GM23248 (cell line): ENCODE data around the gene FAM110A. TPM values are rescaled to one million over a fixed set of nuclear protein-coding genes. Genes with fewer than 3 reads are reported as not detected.

Experiments used
- DNase-seq: peaks from one replicate; pipeline ENCODE4 v3.0.0-alpha.2; 2015
- H2AFZ ChIP-seq: fragments of 200-600 bp; sonication (generic); 2 replicates; pipeline ENCODE4 v1.6.1; 2016; ENCODE audit warnings: antibody characterized with exemption
- H3F3A ChIP-seq: fragments of 200-600 bp; sonication (generic); 2 replicates; pipeline ENCODE4 v1.6.1; 2016; ENCODE audit warnings: mild to moderate bottlenecking, antibody characterized with exemption, mixed run types; ENCODE audit not compliant: insufficient read depth
- H3K27ac ChIP-seq: fragments of 200-600 bp; sonication (generic); 2 replicates; pipeline ENCODE4 v1.5.1; 2016; ENCODE audit warnings: mild to moderate bottlenecking
- H3K27me3 ChIP-seq: fragments of 200-600 bp; sonication (generic); replicated peaks from 2 replicates; pipeline ENCODE4 v1.6.1; 2016; ENCODE audit warnings: mild to moderate bottlenecking; ENCODE audit not compliant: insufficient read depth
- H3K36me3 ChIP-seq: fragments of 200-600 bp; sonication (generic); 2 replicates; pipeline ENCODE4 v1.6.1; 2016; ENCODE audit warnings: low read depth, mild to moderate bottlenecking
- H3K4me1 ChIP-seq: fragments of 200-600 bp; sonication (generic); 2 replicates; pipeline ENCODE4 v1.6.1; 2016; ENCODE audit warnings: mild to moderate bottlenecking; ENCODE audit not compliant: insufficient read depth
- H3K4me2 ChIP-seq: fragments of 200-600 bp; sonication (generic); one replicate; pipeline ENCODE4 v1.6.1; 2016; ENCODE audit warnings: mild to moderate bottlenecking; ENCODE audit not compliant: unreplicated experiment
- H3K4me3 ChIP-seq: fragments of 200-600 bp; sonication (generic); 2 replicates; pipeline ENCODE4 v1.5.1; 2016; ENCODE audit warnings: mild to moderate bottlenecking
- H3K79me2 ChIP-seq: fragments of 200-600 bp; sonication (generic); 2 replicates; pipeline ENCODE4 v1.6.1; 2016; ENCODE audit warnings: mild to moderate bottlenecking; ENCODE audit not compliant: insufficient read depth
- H3K9ac ChIP-seq: fragments of 200-600 bp; sonication (generic); 2 replicates; pipeline ENCODE4 v1.6.1; 2016; ENCODE audit warnings: mild to moderate bottlenecking
- H3K9me2 ChIP-seq: fragments of 200-600 bp; sonication (generic); 2 replicates; pipeline ENCODE4 v1.6.1; 2016; ENCODE audit warnings: mixed run types, mild to moderate bottlenecking, moderate library complexity; ENCODE audit not compliant: insufficient read depth
- H3K9me3 ChIP-seq: fragments of 200-600 bp; sonication (generic); one replicate; pipeline ENCODE4 v1.6.1; 2017; ENCODE audit warnings: low read depth
- H4K20me1 ChIP-seq: fragments of 200-600 bp; sonication (generic); 2 replicates; pipeline ENCODE4 v1.6.0; 2016; ENCODE audit not compliant: insufficient read depth
- EZH2 ChIP-seq: fragments of 200-600 bp; sonication (generic); IDR thresholded peaks from 2 replicates; pipeline ENCODE4 v1.6.1; 2018; ENCODE audit warnings: antibody characterized with exemption, mild to moderate bottlenecking; ENCODE audit not compliant: insufficient read depth, poor library complexity, severe bottlenecking
- EZH2phosphoT487 ChIP-seq: fragments of 200-600 bp; sonication (generic); IDR thresholded peaks from 2 replicates; pipeline ENCODE4 v1.6.1; 2018; ENCODE audit warnings: antibody characterized with exemption, moderate library complexity, mild to moderate bottlenecking, low read depth; ENCODE audit not compliant: insufficient read depth
- WGBS, 2 experiments: methylation state at CpG; one replicate each; pipeline ENCODE4 v1.1.6; 2015 to 2017; ENCODE audit warnings: low lambda C conversion rate in 2 of 2, low coverage in 1 of 2; ENCODE audit errors: missing lambda C conversion rate in 2 of 2; 5-methylcytosine and 5-hydroxymethylcytosine counted together
- in situ Hi-C: fragments of 300-500 bp; cut with MboI; formaldehyde crosslinking; loops from 2 replicates; pipeline ENCODE4 v1.15.0; 2020
- polyA plus RNA-seq: library from polyadenylated mRNA; unstranded; fragments of >200 nt; fragmentation: Nextera tagmentation; extraction: Ambion mirVana; gene quantifications from 2 replicates; pipeline ENCODE4 v1.2.1, GENCODE V29; 2016
- total RNA-seq: library from RNA; depleted of rRNA; stranded (reverse); fragments of >200 nt; shearing (Covaris generic); gene quantifications from 2 replicates; pipeline ENCODE4 v1.2.3, GENCODE V29; 2014

FAM110A gene
- total and polyA plus RNA-seq, 2 experiments from 2014 or later: 2.6 to 3.8 TPM

GRCh38 chr20:829551-829950 lies 4.0 kb upstream of the FAM110A start:
- peaks cover 17% of the 10 kb centered on the region for H3K4me1 ChIP-seq
- 0 out of 2 replicates have a peak overlapping the region, but pooled peaks have one; percentile 17 for H3K4me3 ChIP-seq
- TF ChIP-seq EZH2phosphoT487: no peak
- no peak for TF ChIP-seq EZH2
- WGBS, 2 experiments: 93 to 96% methylated on average over 2 of the region's 2 CpGs
- DNase-seq: peak; percentile 57
- no peaks in the 10 kb centered on the region for H3K79me2 ChIP-seq
- H3K4me2 ChIP-seq: peak overlapping the region; percentile 40
- no peaks in the 10 kb centered on the region for H3K9me3 ChIP-seq
- peak overlapping the region; percentile 4; the same call in 1 of the 2 replicates for H2AFZ ChIP-seq
- no peaks in the 10 kb centered on the region for H4K20me1 ChIP-seq
- H3K36me3 ChIP-seq: no peaks in the 10 kb centered on the region
- no peaks in the 10 kb centered on the region for H3K9me2 ChIP-seq
- H3F3A ChIP-seq: peaks cover 20% of the 10 kb centered on the region
- H3K27me3 ChIP-seq: no peaks in the 10 kb centered on the region
- in situ Hi-C loops: no loop called here
- peak overlapping the region; percentile 76 for H3K9ac ChIP-seq
- H3K27ac ChIP-seq: peak overlapping the region; percentile 95

DNA sequence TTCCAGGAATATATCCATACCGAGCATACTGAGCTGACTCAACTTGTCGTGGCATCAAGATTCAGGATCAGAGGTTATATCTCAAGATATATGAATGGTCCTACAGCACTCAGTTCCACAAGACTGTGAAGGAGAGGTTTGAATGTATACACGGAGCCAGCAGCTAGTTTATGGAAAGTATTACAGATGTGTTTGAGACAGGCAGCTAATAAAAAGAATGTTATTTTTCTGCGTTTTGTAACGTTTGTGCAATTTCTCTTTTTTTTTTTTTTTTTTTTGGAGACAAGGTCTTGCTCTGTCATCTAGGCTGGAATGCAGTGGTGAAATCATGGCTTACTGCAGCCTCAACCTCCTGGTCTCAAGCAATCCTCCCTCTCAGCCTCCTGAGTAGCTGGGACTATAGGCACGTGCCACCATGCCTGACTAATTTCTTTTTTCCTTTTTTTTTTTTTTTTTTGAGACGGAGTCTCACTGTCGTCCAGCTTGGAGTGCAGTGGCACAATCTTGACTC lies 3.4 kb upstream of the FAM110A start:
- peaks cover 20% of the 10 kb centered on the region for H3F3A ChIP-seq
- no peak for TF ChIP-seq EZH2phosphoT487
- TF ChIP-seq EZH2: no peak
- peak; percentile 86 for DNase-seq
- H3K27ac ChIP-seq: peak overlapping the region; percentile 95
- 12 to 15% methylated on average over 7 to 8 of the region's 8 CpGs for WGBS, 2 experiments
- H4K20me1 ChIP-seq: no peaks in the 10 kb centered on the region
- peak overlapping the region; percentile 40 for H3K4me2 ChIP-seq
- no peaks in the 10 kb centered on the region for H3K27me3 ChIP-seq
- H3K36me3 ChIP-seq: no peaks in the 10 kb centered on the region
- 0 out of 2 replicates have a peak overlapping the region, but pooled peaks have one; percentile 17 for H3K4me3 ChIP-seq
- no peaks in the 10 kb centered on the region for H3K9me2 ChIP-seq
- in situ Hi-C loops: no loop called here
- H3K9me3 ChIP-seq: no peaks in the 10 kb centered on the region
- H3K9ac ChIP-seq: peak overlapping the region; percentile 76
- peak overlapping the region; percentile 4; the same call in 1 of the 2 replicates for H2AFZ ChIP-seq
- peaks cover 17% of the 10 kb centered on the region for H3K4me1 ChIP-seq
- H3K79me2 ChIP-seq: no peaks in the 10 kb centered on the region

- Histone ChIP-seq H3K27ac (no peak overlapping the region), H3K9me2 (no peaks in the 10 kb centered on the region), H3K9ac (no peak overlapping the region), H3K4me2 (no peak overlapping the region), H3K9me3 (no peaks in the 10 kb centered on the region), H3K27me3 (no peaks in the 10 kb centered on the region), H3K79me2 (peaks cover 9% of the 10 kb centered on the region; the same call in 1 of the 2 replicates), H3K4me3 (no peak overlapping the region), H2AFZ (no peak overlapping the region), H3F3A (peaks cover 20% of the 10 kb centered on the region), H3K4me1 (peaks cover 17% of the 10 kb centered on the region), H4K20me1 (no peaks in the 10 kb centered on the region), H3K36me3 (no peaks in the 10 kb centered on the region)
- no peak for DNase-seq
- in situ Hi-C loops: no loop called here
- TF ChIP-seq EZH2phosphoT487 (no peak), EZH2 (no peak)
- WGBS, 2 experiments: 67 to 68% methylated on average over 3 of the region's 3 CpGs
Measured at GRCh38 chr20:831251-831650, 2.3 kb upstream of the FAM110A start.

DNA sequence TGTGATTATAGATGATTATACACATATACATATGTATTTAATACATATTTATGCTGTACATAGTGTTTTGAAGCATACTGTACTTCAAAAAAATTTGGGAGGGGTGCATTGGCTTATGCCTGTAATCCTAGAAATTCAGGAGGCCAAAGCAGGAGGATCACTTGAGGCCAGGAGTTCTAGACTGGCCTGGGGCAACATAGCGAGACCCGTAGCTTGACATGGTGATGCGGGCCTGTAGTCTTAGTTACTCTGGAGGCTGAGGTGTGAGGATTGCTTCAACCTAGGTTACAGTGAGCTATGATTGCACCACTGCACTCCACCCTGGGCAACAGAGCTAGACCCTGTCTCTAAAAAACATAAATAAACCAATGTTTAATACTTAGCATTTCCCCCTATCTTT lies 1.6 kb upstream of the FAM110A start:
- Histone ChIP-seq H3K9me2 (no peaks in the 10 kb centered on the region), H3K4me2 (no peak overlapping the region), H3K9me3 (no peaks in the 10 kb centered on the region), H4K20me1 (no peaks in the 10 kb centered on the region), H3K27ac (no peak overlapping the region), H3K4me3 (no peak overlapping the region), H3F3A (peaks cover 20% of the 10 kb centered on the region), H3K36me3 (no peaks in the 10 kb centered on the region), H3K9ac (no peak overlapping the region), H3K79me2 (peaks cover 13% of the 10 kb centered on the region), H3K27me3 (no peaks in the 10 kb centered on the region), H3K4me1 (peaks cover 17% of the 10 kb centered on the region), H2AFZ (no peak overlapping the region)
- 90 to 94% methylated on average over 3 of the region's 3 CpGs for WGBS, 2 experiments
- in situ Hi-C loops: no loop called here
- TF ChIP-seq EZH2: no peak
- TF ChIP-seq EZH2phosphoT487: no peak
- DNase-seq: no peak
